GM13977 (cell line): Measurements from ENCODE around the gene OST4.

Experiments
- DNase-seq: peaks from one replicate; pipeline ENCODE4 v3.0.0; 2012; ENCODE audit warnings: low spot score
- CTCF ChIP-seq: IDR thresholded peaks from 2 replicates; pipeline ENCODE4 v1.5.1; 2012; ENCODE audit warnings: mild to moderate bottlenecking, control low read depth; ENCODE audit not compliant: insufficient read depth; ENCODE audit errors: extremely low read depth, missing control alignments
- in situ Hi-C: fragments of 300-500 bp; cut with MboI; formaldehyde crosslinking; loops from one replicate; pipeline ENCODE4 v1.12.0; 2022; ENCODE audit warnings: low sequenced_read_pairs, low pct_unique_long_range_greater_than_20kb, mixed read lengths, inconsistent platforms; ENCODE audit not compliant: unreplicated experiment

Gene OST4

DNA sequence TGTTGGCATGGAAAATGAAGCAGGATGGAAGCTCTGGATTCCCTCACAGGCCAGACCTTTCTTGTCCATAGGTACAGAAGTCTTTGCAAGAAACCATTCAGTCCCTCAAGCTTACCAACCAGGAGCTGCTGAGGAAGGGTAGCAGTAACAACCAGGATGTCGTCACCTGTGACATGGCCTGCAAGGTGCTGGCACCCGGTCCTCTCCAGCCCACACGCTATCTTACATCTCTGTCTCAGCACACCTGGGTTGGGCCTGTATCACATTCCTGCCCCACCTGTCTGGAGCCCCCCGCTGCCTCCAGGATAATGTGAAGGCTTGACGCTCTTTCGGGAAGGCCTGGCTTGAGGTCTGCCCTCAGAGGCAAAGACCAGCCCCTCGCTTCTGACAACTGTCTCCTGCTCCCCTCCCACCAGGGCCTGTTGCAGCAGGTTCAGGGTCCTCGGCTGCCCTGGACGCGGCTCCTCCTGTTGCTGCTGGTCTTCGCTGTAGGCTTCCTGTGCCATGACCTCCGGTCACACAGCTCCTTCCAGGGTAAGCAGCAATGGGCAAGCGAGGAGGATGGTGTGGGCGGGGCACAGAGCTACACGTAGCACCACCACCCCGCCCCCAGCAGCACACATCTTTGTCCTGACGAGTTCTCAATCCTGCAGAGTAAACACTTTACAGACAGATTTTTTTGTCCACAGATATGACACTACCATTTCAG is 32.7 kb downstream of the OST4 start:
- in situ Hi-C loops: no loop called here

GRCh38 chr2:27038012-27038411 is 33.4 kb downstream of the OST4 start:
- TF ChIP-seq CTCF: no peak
- no peak for DNase-seq
- in situ Hi-C loops: no loop called here

More for the DNA sequence above, 32.7 kb downstream of the OST4 start:
- TF ChIP-seq CTCF: no peak
- DNase-seq: no peak

GRCh38 chr2:27033253-27033852 is 38.1 kb downstream of the OST4 start:
- in situ Hi-C loops: no loop called here
- DNase-seq: no peak
- no peak for TF ChIP-seq CTCF

DNA sequence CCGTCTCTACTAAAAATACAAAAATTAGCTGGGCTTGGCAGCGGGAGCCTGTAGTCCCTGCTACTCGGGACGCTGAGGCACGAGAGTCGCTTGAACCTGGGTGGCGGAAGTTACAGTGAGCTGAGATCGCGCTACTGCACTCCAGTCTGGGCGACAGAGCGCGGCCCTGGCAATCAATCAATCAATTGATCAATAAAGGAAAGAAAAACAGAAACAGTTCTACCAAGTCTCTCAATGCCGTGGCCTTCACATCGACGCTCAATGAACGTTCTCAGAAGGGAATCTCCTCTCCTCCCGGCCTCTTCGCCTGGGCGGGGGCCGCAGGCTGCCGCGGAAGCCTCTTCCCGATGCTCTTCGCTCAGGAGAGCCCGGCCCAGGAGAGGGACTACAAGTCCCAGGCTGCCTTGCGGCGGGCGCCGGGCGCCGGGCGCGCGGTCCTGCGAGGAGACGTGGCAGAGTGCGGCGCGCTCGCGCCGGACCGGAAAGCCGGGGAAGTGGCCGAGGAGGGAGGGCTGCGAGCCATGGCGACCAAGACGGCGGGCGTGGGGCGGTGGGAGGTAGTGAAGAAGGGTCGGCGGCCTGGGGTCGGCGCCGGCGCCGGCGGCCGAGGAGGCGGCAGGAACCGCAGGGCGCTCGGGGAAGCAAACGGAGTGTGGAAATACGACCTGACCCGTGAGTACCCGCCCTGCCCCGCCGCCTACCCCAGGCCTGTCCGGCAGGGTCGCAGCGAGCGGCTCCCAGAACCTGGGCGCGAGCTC is 38.8 kb downstream of the OST4 start, which contains the start of gene TMEM214:
TSS of gene TMEM214 (plus strand) at position 471 of the 758 bp plus-strand sequence. CDS start at position 522, 51 bp downstream.
- peak; percentile 96 for DNase-seq
- in situ Hi-C loops: no loop called here
- no peak for TF ChIP-seq CTCF

GRCh38 chr2:27029051-27029450 is 42.4 kb downstream of the OST4 start:
- in situ Hi-C loops: no loop called here
- no peak for DNase-seq
- TF ChIP-seq CTCF: no peak

GRCh38 chr2:27027211-27027651 is 44.2 kb downstream of the OST4 start:
- no peak for DNase-seq
- in situ Hi-C loops: no loop called here
- no peak for TF ChIP-seq CTCF
